ENCODE measurements around the gene DAZL.

DAZL gene

GRCh38 chr3:16584880-16585279, 20.3 kb downstream of the DAZL start:
- TF ChIP-seq CREB1 (IDR thresholded peaks at IDR 0.05; ENCODE audit: low read depth) (no peak), CEBPB (IDR thresholded peaks at IDR 0.05) (no peak), USF1 (IDR thresholded peaks at IDR 0.05) (no peak), TCF12 (IDR thresholded peaks at IDR 0.05; ENCODE audit: low read depth) (no peak), TEAD4 (IDR thresholded peaks at IDR 0.05) (no peak), EP300 (IDR thresholded peaks at IDR 0.05; ENCODE audit: borderline replicate concordance) (no peak), FOXM1 (IDR thresholded peaks at IDR 0.05; ENCODE audit: borderline replicate concordance, low read depth) (no peak), YY1 (IDR thresholded peaks at IDR 0.05; ENCODE audit: low read depth) (no peak), TAF1 (IDR thresholded peaks at IDR 0.05; ENCODE audit: low read depth) (no peak), MAX (IDR thresholded peaks at IDR 0.05) (no peak), EGR1 (IDR thresholded peaks at IDR 0.05) (no peak), REST (IDR thresholded peaks at IDR 0.05; ENCODE audit: low read depth) (no peak), RAD21 (IDR thresholded peaks at IDR 0.05; ENCODE audit: low read depth) (no peak), ZBTB7A (IDR thresholded peaks at IDR 0.05; ENCODE audit: low read depth) (no peak), NFIC (IDR thresholded peaks at IDR 0.05) (no peak)

GRCh38 chr3:16583551-16583950, 21.7 kb downstream of the DAZL start:
- TF ChIP-seq USF1 (IDR thresholded peaks at IDR 0.05) (no peak), REST (IDR thresholded peaks at IDR 0.05; ENCODE audit: low read depth) (no peak), CEBPB (IDR thresholded peaks at IDR 0.05) (no peak), TAF1 (IDR thresholded peaks at IDR 0.05; ENCODE audit: low read depth) (no peak), ZBTB7A (IDR thresholded peaks at IDR 0.05; ENCODE audit: low read depth) (no peak), EGR1 (IDR thresholded peaks at IDR 0.05) (no peak), EP300 (IDR thresholded peaks at IDR 0.05; ENCODE audit: borderline replicate concordance) (no peak), NFIC (IDR thresholded peaks at IDR 0.05) (no peak), TCF12 (IDR thresholded peaks at IDR 0.05; ENCODE audit: low read depth) (no peak), YY1 (IDR thresholded peaks at IDR 0.05; ENCODE audit: low read depth) (no peak), CREB1 (IDR thresholded peaks at IDR 0.05; ENCODE audit: low read depth) (no peak), RAD21 (IDR thresholded peaks at IDR 0.05; ENCODE audit: low read depth) (no peak), FOXM1 (IDR thresholded peaks at IDR 0.05; ENCODE audit: borderline replicate concordance, low read depth) (no peak), MAX (IDR thresholded peaks at IDR 0.05) (no peak), TEAD4 (IDR thresholded peaks at IDR 0.05) (no peak)

- no peak for TF ChIP-seq CREB1 (IDR thresholded peaks at IDR 0.05; ENCODE audit: low read depth)
- TF ChIP-seq CEBPB (IDR thresholded peaks at IDR 0.05) = no peak
- TF ChIP-seq RAD21 (IDR thresholded peaks at IDR 0.05; ENCODE audit: low read depth) = no peak
- no peak for TF ChIP-seq NFIC (IDR thresholded peaks at IDR 0.05)
Observed at GRCh38 chr3:16570113-16570512, 35.1 kb downstream of the DAZL start.

GRCh38 chr3:16568532-16568931, 36.7 kb downstream of the DAZL start:
- no peak for TF ChIP-seq MAX (IDR thresholded peaks at IDR 0.05)
- TF ChIP-seq FOXM1 (IDR thresholded peaks at IDR 0.05; ENCODE audit: borderline replicate concordance, low read depth) = no peak
- no peak for TF ChIP-seq NFIC (IDR thresholded peaks at IDR 0.05)
- no peak for TF ChIP-seq CEBPB (IDR thresholded peaks at IDR 0.05)
- TF ChIP-seq EP300 (IDR thresholded peaks at IDR 0.05; ENCODE audit: borderline replicate concordance) = no peak
- TF ChIP-seq CREB1 (IDR thresholded peaks at IDR 0.05; ENCODE audit: low read depth) = no peak
- no peak for TF ChIP-seq TAF1 (IDR thresholded peaks at IDR 0.05; ENCODE audit: low read depth)
- TF ChIP-seq ZBTB7A (IDR thresholded peaks at IDR 0.05; ENCODE audit: low read depth) = no peak

GRCh38 chr3:16568115-16568514, 37.1 kb downstream of the DAZL start:
- TF ChIP-seq EGR1 (IDR thresholded peaks at IDR 0.05) (no peak), TAF1 (IDR thresholded peaks at IDR 0.05; ENCODE audit: low read depth) (no peak), NFIC (IDR thresholded peaks at IDR 0.05) (no peak), CREB1 (IDR thresholded peaks at IDR 0.05; ENCODE audit: low read depth) (no peak), CEBPB (IDR thresholded peaks at IDR 0.05) (no peak), USF1 (IDR thresholded peaks at IDR 0.05) (no peak), MAX (IDR thresholded peaks at IDR 0.05) (no peak), RAD21 (IDR thresholded peaks at IDR 0.05; ENCODE audit: low read depth) (no peak), ZBTB7A (IDR thresholded peaks at IDR 0.05; ENCODE audit: low read depth) (no peak), EP300 (IDR thresholded peaks at IDR 0.05; ENCODE audit: borderline replicate concordance) (no peak)

Data from Ishikawa (cell line).